NCI-H2081 treated with DMSO at 0.1 percent for 48 hours (cell line): ENCODE results near the gene USP47.
"Not testable (repeated sequence)": the region's sequence is repeated elsewhere in the genome, so short reads cannot be mapped to it uniquely, and the experiment has no call there.

Source experiments
- DNase-seq: peaks from one replicate; lab custom pipeline; 2025; lab: John Stamatoyannopoulos, UW

Gene USP47

GRCh38 chr11:11822946-11823345 lies 18.8 kb upstream of the USP47 start:
- no peak for DNase-seq

DNA sequence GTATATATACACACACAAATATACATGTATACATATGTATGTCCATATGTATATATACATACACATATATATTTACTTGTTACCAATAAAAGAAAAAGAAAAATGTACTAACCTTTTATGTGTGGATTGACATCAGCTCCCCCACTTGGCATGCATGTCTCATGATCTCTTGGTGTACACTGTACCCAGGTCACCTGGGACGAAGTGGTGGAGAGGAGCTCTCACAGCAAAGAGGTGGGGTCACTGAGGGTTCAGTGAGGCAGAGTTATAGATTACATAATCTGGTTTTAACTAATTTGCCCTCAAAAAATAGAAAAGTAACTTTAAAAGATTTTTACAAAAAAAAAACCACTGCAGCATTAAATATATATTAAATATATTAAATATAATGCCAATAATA lies 15.5 kb upstream of the USP47 start:
- no peak for DNase-seq

DNA sequence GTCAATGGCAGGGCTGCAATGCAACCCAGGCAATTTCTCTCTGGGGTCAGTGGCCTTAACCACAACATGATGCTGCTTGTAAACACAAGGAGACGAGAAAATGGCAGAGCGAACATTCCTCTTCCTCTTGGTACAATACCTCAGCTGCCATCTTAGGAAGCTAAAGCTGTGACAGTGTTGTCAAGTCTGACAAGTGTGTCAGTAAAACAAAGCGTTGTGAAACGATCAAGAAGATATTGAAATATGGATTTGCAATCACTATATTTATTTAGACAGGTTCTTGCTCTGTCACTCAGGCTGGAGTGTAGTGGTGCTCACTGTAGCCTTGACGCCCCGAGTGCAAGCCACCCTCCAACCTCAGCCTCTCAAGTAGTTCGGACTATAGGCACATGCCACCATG lies 14.5 kb upstream of the USP47 start:
- DNase-seq, result no peak

DNA sequence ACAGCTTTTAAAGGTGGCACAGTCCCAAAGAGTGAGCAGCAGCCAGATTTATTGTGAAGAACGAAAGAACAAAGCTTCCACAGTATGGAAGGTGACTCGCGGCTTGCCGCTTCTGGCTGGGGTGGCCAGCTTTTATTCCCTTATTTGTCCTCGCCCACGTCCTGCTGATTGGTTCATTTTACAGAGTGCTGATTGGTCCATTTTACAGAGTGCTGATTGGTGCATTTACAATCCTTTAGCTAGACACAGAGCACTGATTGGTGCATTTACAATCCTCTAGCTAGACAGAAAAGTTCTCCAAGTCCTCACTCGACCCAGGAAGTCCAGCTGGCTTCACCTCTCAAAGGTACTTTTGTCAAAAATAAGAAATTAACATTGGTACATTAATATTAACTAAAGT lies 10.4 kb upstream of the USP47 start:
- DNase-seq, result not testable (repeated sequence)

- DNase-seq, result no peak
Observed at GRCh38 chr11:11836676-11837231, 5.0 kb upstream of the USP47 start.

DNA sequence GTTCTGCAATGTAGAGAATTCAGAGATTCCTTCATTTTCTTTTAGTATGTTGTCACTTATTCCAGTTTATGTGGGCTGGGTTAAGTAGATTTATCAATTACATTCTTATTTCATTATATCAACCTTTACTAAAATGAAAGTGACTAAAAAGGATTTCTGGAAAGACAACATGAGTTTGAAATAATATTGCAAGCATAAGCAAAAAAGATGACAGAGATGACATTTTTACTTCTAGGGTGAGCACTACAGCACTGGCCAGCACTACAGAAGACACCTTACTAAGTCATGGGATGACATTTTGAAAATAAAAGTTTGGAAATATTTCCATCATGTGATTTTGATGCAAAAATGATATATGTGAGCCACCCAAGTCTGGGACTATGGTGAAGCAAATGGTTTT lies 2.1 kb upstream of the USP47 start:
- no peak for DNase-seq

GRCh38 chr11:11841116-11841722 lies 553 bp upstream of the USP47 start:
- no peak for DNase-seq

DNA sequence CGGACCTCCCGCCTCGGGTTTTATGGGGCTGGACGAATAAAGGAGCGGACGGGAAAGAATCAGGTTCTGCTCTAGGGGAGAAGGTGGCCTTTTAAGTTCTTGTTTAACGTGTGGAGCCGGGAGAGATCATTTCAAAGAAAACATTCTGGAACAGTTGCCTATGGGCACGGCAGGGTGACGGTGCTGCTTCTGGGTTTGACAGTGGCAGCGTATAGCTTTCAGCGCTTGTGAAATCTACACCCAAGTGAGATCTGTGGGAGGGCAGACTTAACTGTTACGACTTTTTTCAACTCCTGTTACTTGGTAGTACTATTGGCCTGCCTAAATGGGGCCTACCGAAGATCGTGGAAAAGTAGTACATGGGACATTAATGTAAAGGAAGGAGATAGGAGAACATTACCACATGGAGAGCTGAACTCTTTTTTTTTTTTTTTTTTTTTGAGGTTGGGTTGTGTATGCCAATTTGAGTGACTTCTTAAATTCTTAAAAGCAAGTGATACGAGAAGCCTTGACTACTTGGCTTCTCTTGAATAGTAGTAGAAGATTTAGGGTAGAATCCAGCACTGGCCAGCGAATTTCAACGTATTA lies 743 bp downstream of the USP47 start:
- DNase-seq, result no peak

DNA sequence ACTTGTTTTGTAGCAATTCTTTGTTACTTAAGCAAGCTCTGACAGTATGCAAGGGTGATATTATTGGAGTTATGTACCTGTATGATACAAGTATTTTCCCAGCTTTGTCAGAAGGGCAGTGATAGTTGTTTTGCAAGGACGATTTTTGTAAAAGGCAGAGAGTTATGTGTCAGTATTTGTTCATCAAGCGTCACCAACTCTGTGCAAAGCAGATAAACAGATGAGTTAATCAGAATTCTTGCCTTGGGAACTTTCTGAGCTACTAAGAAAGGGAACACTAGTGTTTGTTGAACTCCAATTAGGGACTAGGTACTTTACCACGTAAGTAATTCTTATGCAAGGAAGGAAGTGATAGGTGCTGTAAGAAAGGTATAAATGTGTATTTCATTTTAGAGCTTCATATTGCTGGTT lies 1.4 kb downstream of the USP47 start:
- no peak for DNase-seq

GRCh38 chr11:11843642-11844041 lies 1.9 kb downstream of the USP47 start:
- DNase-seq, result no peak

DNA sequence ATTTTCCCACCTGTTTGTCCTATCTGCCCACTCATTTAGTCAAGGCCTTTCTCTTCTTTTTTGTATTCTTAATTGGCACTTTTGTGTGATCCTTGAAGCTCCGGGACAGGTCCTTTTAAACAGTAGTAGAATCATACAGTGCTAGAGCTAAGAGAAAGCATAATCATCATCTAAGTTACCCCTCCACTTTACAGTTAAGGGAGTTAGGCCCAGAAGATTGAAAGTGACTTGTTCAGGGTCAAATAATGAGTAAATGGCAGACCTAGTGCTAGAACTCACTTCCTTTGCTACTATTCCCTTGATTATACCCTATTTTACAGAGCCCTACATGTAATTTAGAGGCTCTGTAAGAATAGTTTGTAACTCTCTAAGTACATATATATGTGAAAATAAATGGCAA lies 2.5 kb downstream of the USP47 start:
- DNase-seq, result no peak

- DNase-seq, result no peak
Observed at GRCh38 chr11:11845071-11845470, 3.3 kb downstream of the USP47 start.

- DNase-seq, result no peak
Observed at GRCh38 chr11:11845551-11845950, 3.8 kb downstream of the USP47 start.

DNA sequence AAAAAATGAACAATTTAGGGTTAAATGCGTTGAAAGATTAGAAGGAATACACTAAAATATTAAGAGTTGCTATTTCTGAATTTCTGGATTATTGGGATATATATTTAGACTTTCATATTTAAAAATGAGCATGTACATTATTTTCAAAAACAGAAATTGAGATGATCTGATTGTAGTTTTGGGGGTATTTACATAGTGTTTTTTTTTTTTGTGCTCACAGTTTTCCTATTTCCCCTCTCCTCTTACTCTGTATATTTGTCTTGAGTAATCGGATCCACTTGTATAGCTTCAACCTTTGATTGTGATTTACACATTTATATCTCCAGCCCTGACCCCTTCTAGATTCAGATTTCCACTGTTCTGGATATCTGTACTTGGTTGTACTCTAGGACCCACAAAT lies 5.3 kb downstream of the USP47 start:
- DNase-seq, result no peak

DNA sequence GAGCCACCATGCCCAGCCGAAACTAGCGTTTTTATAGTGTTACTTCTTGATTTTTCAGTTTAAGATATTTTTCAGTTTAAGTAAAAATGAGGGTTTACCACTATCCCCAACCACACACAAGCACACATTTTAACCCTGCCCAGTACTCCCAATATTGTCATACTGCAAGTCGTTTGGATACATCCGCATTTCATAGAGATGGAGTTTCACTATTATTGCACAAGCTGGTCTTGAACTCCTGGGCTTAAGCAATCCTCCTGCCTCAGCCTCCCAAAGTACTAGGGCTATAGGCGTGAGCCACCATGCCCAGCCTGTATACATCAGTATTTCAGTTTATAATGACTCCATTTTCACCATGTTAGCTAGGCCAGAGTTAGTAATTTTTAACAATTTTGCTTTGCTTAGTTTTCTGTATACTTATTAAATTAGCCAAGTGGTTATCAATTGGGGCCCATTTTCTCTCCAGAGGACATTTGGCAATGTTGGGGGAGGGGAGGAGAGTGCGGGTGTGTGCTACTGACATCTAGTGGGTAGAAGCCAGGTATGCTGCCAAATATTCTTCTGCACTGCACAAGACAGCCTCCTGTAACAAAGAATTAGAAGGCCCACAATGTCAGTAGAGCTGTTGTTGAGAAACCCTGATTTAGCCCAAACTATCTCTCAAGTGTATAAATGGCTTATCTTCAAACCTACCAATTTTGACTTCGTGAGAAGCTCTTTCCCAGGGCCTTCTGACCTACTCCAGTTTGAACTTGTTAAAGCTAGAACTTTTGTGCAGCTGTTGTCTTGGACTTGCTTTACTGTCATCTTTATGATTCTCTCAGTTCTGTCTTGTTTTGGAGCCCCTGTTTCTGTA lies 7.3 kb downstream of the USP47 start:
- DNase-seq, result no peak

GRCh38 chr11:11850668-11851067 lies 8.9 kb downstream of the USP47 start:
- no peak for DNase-seq

DNA sequence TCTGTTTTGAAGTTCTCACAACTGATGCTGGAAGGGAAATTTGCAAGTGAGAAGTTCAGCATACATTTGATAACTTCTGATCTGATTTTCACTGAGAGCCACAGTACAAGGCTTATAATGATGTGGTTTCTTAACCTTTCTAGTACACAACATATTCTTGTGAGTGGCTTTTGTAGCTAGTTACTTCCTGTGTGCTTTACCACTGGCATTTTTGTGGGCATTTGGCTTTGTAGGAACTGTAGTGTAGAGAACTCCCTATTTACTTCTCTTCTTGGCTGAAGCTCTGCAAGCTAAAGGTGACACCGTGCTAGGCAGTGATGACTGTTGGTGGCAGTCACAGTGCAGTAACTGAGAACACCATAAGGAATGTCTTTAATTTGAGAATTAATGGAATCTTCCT lies 14.9 kb downstream of the USP47 start:
- no peak for DNase-seq

DNA sequence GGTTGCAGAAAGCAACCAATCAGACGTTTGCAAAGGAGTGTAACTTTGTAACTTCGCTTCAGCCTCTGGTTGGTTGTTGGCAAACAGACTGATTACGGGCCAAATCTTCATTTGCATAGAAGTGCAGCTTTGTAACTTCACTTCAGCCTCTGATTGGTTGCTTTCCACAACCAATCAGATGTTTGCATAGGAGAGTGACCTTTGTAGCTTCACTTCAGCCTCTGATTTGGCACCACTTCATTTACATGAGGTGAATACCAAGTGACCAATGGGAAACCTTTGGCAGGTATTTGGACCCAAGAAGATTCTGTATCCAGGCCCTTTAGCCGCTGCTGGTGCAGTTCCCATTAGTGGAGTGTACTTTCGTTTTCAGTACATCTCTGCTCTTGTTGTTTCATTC lies 16.0 kb downstream of the USP47 start:
- DNase-seq, result no peak

- DNase-seq, result no peak
Observed at GRCh38 chr11:11858676-11859075, 16.9 kb downstream of the USP47 start.

DNA sequence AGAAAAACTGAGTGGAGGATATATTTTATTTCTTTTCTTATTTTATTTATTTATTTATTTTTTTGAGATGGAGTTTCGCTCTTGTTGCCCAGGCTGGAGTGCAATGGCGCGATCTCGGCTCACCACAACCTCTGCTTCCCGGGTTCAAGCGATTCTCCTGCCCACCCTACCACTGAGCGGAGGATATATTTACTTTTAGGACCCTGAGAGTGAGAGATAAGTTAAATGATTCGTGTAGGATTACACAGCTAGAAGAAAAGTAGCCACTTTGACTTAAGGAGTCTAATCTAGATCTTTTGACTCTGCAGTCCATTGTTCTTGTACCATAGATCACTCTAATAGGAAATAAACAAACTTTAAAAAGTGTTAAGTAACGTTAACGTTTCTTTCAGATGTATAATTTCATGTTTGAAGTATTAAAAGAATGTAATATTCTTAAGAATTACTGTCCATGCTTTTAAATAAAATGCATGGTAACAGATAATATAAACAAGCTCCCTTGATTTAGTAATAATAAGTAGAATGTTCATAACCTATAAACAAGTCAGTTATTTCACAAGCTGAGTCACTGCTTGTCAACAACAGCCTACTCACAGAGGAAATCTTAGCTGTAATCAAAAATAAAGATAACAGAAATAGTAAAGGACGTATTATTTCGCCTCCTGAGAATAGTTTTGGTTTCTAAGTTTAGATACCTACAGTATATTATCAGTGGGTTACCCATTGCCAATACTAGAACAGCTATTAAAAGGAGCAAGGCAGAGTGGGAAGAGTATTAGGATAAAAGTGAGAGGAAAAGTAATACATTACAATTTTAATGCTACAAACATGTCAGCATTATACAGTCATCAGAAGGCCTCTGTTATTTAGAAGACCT lies 18.6 kb downstream of the USP47 start:
- no peak for DNase-seq

GRCh38 chr11:11862999-11863398 lies 21.2 kb downstream of the USP47 start:
- DNase-seq, result no peak

GRCh38 chr11:11864332-11864731 lies 22.6 kb downstream of the USP47 start:
- DNase-seq, result no peak
